Kasumi-1 (cell line): ENCODE results near the gene FNDC10.
A peak's percentile ranks its signal among the peaks of the same experiment; 100 is the strongest.
"Not testable (repeated sequence)": the region's sequence is repeated elsewhere in the genome, so short reads cannot be mapped to it uniquely, and the experiment has no call there.

ENCODE experiments used
- DNase-seq, 2 experiments: peaks; one replicate each; lab custom pipeline; 2025; lab: John Stamatoyannopoulos, UW

The FNDC10 gene

DNA sequence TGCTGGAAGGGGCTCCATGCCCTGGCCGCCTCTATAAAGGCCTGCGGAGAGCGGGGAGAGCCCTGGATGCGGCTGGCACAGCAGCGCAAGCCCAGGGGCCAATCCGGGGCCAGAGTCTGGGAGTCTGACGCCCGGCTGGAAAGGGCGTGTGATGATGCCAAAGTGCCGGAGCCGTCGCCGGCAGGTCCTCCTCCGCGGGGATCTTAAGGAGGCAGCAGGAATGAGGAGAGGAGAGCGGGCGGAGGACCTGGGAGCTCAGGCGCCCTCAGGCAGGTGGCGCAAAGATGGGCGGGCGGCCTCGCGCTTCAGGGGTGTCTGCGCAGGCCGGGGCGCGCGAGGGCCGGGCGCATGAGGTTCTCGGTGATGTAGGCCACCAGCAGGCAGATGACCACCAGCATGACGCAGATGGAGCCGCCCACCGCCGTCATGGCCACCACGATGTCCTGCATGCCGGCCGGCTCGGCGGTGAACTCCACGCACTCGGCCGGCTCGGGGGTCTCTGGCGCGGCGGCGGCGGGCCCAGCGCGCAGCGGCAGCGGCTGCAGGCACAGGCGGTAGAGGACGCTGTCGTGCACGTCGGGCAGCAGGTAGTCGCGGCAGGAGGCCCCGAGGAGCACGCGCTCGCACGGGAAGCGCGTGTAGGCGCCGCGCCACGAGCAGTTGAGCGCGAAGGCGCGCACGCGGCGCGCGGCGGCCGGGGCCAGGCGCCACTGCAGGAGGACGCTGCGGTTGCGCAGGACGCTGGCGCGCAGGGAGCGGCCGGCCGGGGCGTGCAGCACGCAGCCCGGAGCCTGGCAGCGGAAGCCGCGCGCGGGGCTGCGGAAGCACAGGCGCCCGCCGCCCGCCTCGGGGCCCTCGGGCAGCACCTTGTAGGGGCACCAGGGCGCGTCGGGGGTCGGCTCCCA lies 653 bp downstream of the FNDC10 start:
- DNase-seq: peak in 1 of 2 experiments; percentile 26

DNA sequence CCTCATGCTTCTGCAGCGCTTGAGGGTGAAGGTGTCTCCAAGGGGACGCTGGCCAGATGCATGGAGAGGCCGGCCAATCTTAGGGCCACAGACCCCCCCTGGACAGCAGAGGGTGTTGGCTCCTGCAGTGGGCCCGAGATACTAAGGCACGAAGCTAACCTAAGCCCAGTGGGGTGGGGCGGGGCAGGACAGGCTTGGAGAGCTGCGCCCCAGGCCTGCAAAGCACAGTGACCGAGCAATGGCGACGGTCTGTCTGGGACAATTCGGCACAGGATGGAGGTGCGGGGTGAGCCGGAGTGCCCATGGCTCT lies 1.3 kb downstream of the FNDC10 start:
- DNase-seq: no peak

- DNase-seq: no peak
Measured at GRCh38 chr1:1598051-1598719, 1.8 kb downstream of the FNDC10 start.

GRCh38 chr1:1597275-1597930 lies 2.5 kb downstream of the FNDC10 start:
- DNase-seq: peak in 1 of 2 experiments; percentile 38

- DNase-seq: no peak
Measured at GRCh38 chr1:1596493-1597274, 3.3 kb downstream of the FNDC10 start.

DNA sequence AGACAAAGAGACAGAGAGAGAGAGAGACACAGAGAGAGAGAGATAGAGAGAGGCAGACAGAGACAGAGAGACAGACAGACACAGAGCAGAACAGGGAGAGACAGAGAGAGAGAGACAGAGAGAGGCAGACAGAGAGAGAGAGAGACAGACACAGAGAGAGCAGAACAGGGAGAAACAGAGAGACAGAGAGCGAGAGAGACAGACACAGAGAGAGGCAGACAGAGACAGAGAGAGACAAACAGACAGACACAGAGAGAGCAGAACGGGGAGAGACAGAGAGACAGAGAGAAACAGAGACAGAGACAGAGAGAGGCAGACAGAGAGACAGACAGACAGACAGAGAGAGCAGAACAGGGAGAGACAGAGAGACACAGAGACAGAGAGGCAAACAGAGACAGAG lies 4.6 kb downstream of the FNDC10 start:
- DNase-seq: not testable (repeated sequence)

DNA sequence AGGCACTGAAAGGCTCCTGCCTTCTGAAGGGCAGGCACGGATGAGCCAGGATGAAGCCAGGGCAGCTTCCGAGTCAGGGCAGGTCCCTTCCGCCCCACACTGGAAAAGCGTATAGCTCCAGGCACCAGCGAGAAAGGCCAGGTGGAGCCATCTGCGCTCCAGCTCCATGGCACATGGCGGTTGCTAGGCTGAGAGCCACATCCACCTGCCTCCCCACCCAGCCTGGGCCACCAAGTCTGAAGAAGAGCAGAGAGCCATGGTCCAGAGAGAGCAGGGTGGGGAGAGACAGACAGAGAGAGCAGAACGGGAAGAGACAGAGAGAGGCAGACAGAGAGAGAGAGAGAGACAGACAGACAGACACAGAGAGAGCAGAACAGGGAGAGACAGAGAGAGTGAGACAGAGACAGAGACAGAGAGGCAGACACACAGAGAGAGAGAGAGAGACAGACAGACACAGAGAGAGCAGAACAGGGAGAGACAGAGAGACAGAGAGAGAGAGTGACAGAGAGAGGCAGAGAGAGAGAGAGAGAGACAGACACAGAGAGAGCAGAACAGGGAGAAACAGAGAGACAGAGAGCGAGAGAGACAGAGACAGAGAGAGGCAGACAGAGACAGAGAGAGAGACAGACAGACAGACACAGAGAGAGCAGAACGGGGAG lies 5.2 kb downstream of the FNDC10 start:
- no peak for DNase-seq

- no peak for DNase-seq
Measured at GRCh38 chr1:1593834-1594601, 5.9 kb downstream of the FNDC10 start.

- no peak for DNase-seq
Measured at GRCh38 chr1:1591452-1591851, 8.5 kb downstream of the FNDC10 start.

DNA sequence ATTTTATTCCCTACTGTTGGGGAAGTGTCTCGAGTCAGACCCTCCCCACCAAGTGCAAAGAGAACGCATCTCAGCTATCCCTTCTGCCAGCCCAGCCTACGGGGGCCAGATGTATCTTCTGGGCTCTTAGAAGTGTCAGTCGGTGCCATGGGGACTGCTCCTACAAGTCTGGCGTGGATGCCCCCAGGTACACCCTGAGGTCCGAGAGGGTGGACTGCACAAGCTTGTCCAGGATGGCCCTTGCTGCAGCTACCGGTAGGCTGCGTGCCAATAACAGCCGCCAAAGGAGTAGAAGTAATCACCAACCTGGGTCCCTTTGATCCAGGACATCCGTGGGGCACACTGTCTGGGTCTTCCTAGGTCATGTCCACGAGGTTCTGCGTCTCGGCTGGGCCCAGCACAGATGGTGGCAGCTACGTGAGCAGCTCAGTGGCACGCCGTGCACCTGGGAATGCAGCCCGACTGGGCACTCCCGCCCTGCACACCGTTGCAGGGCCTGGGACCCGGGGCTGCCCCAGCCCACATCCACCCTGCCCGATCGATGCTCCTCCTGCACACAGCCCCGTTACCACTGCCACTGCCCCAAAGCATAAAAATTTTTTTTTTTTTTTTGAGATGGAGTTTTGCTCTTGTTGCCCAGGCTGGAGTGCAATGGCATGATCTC lies 16.5 kb downstream of the FNDC10 start:
- no peak for DNase-seq

- DNase-seq: no peak
Measured at GRCh38 chr1:1582585-1583346, 17.2 kb downstream of the FNDC10 start.

- DNase-seq: no peak
Measured at GRCh38 chr1:1578371-1578940, 21.5 kb downstream of the FNDC10 start.

DNA sequence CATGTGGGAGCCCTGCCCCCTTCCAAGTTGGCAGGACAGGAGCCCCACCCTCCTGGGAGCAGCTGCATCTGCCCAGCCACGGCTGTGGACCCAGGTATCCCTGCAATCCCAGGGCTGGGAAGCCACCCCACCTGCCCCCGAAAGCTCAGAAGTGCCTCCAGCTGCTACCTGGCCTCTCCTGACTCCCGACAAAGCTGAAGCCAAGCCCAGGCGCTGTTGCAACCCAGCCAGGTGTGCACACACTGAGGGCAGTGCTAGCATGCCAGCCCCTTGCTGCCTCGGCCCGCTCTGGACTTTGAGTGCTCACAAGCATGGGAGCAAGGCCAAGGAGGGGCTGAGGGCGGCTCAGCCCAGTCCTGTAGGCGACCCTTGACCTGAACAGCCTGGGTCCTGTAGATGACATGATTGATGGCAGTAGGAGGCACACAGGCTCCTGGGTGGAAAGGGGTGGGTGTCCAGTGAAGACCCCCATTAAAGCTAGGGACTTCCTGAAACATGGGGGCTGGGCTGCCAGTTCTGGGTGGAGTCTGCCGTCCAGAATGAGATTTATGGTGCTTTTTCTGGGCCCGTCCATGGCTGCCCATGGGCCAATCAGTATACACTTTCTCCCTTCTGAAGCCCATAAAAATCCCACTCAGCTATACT lies 22.4 kb downstream of the FNDC10 start:
- no peak for DNase-seq

DNA sequence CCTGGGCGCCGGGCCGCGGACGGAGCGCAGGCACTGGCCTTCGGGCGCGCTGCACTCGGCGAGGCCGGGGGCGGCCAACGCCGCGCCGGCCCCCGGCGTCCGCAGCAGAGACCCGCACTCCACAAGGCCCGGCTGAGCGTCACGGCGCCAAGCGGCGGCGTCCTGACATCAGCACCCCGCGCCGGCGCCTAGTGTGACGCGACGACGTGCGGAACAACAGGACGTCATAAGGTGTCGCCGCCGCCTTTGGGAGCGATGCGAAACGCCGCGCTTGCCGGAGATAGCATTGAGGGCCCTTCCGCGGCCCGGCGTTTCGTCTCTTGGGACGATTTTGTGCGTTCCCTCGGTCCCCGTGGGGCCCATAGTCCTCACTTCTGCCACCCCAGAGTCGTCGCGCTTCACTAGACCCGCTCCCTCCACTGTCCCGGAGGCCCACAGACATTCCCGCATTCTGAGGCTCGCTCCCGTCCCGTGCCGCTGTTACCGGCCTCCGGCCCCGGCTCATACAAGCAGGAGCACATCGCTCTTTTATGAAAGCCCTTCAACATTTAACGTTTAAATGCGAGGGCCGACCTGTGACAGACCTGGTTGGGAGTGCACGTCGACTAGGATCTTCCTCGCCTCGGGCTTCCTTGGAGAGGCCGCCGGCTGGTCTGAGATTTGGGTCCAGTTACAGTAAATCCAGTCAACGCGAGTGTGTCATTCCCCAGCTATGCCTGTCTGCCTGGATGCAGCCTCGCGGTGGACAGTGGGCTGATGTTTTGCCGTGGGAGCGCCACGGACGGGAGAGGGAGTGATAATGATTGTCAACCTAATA lies 25.0 kb downstream of the FNDC10 start, which contains the start of gene SSU72:
Gene SSU72 (minus strand): TSS at position 143 of the 817 bp plus-strand sequence. CDS start 306 bp downstream, outside the sequence.
- DNase-seq: peak; percentile 84 to 85

DNA sequence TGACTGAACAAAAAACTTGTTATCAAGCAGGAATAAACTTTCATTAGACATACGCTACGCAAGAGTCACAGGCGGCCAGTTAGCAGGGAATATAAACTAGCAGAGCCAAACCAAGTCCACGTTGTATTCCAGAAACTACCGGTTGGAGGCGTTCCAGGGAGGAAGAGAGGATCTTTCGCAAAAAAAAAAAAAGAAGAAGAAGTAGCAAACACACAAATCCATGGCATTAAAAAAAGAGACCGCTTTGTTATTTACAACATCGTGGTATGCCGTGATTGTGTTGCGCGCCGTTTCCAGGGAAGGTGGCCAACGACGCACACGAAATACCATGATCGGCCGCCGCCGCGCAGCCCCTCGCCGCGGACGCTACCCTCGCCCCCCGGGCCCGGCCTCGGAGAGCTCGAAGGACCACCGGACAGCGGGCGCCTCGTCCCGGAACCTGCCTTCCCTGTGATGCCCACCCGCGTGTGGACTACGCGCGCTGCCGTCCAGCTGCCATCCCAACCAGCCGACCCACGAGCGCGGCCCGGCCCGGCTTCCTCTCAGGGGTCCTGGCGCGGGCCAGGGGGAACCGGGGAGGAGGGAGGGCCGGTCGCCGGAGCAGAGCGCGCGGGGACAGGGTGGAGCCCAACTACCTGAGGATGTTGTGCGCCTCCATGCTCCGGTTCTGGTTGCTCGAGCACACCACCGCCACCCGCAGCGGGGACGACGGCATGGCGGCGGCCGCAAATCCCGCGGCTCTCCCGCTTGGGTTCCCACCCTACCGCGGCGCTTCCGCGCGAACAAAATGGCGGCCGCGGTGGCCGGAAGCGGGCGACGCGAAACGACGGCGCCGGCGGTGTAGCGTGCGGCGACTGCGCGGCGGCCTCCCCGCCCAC lies 25.9 kb downstream of the FNDC10 start:
- DNase-seq: peak; percentile 67 to 69

DNA sequence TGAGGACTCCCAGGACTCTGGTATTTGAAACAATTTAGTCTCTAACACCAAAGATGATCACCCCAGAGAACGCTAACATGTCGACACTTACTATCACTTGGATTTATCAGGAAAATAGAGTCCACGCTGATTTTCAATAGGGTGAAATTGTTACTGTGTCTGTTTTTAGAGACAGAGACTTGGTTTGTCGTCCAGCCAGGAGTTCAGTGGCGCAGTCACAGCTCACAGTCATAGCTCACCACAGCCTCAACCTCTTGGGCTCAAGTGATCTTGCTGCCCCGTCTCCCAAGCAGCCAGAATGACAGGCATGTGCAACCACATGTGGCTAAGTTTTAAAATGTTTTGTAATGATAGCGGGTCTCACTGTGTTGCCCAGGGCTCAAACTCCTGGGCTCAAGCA lies 30.6 kb downstream of the FNDC10 start:
- no peak for DNase-seq

- DNase-seq: no peak
Measured at GRCh38 chr1:1567891-1568291, 32.0 kb downstream of the FNDC10 start.
